Ecto neural progenitor cell (in vitro differentiated cells): ENCODE data around the gene BNC2.

ENCODE experiments used
- DNase-seq: peaks from one replicate; pipeline ENCODE4 v3.0.0-alpha.2; 2018; ENCODE audit warnings: low spot score

Gene BNC2

DNA sequence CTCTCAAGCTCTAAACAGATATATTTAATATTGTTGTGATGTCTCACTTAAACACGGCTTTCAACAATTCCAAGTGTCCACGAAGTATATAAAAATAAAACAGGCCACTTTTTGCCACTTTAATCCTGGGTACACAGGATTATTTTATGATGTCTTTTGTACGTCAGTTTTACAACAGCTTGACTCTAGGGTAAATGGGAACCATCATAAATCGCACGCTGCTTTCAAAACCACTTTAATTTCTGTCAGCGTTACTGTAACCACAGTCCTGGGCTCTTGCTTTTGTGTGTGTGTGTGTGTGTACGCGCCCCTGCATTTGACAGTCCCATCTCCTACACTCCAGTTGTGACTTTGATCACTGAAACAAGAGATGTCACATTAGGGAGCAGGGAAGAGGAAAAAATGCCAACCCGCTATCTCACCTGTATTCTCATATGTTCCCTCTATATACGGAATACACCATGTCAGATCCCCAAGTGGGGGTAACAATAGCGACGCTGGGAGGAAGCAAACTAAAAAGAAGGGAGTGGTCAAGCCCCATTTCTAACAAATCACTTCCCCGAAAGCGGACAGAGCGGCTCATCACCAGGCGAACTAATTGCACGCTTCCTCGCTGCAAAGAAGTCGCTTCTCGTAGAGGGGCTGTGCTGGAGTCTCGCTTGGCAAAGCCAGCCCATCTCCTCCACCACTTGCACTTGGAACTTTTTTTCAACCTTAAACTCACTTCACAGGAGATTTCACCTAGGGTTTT, 1.2 kb downstream of the BNC2 start:
- DNase-seq: peak; percentile 54

DNA sequence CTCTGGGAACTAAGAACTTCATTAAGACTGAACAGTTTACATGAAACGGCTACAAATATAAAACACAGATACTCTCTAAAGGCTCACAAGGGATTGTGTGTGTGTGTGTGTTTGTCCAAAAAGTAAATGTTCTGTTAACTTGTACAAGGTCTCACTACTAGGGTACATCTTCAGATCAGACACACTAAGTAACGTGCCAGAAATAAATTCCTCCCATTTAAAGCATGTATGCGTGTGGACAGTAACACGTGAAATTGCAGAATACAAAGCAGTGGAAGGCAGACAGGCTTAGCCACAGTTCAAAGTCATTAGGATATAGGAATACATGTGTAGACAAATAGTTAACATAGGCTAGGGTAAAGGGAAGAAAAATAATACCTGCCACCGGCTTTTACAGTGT, 1.8 kb downstream of the BNC2 start:
- DNase-seq: no peak

DNA sequence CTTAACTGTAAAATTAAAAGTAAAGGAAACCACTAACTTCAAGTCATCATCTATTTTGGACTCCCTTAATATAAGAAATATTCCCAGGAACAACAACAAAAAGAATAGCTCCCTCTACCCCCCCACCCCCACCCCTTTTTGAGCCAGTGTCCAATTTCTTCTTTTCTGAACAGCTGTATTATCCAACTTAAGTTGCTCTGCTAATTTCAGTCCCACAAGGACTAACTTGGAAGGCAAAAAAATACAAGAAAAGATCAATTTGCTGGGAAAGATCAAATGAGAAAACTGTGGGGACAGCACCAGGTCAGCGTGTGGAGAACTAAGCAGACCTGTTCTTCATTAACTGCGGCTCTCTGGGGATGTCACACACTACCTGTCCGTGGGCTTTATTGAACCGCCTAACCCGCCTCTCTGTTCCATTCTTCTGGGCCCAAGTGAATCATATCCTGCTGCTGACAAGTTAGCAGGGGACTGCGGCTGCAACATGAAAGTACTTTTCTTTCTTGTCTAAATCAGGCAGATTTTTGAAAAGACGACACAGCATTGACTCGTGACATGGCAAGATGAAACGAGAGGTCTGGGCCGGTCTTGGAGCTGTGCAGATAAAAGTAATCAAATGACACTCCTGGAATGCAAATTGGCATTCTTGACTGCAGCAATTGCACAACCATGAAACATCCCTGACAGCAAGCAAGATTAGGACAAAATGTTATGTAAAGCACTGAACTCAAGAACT, 2.7 kb downstream of the BNC2 start:
- DNase-seq: no peak

DNA sequence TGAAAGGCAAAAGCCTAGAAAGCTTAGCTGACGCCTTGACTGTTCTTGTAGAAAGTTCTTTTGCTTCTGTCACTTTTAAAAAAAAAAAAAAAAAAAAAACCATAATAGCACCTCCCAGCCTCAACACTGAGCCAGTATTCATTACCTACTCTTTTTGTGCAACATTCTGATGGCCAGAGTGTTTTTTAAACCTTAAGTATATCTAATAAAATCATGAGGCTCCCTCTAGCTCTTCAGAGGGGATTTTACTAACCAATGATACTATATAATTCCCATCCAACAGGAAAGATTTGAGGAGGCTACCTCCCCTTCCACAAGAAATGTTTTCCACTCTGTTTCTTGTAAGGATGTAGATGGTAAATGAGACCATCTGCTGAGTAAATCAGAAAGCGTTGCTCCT, 3.9 kb downstream of the BNC2 start:
- DNase-seq: no peak

DNA sequence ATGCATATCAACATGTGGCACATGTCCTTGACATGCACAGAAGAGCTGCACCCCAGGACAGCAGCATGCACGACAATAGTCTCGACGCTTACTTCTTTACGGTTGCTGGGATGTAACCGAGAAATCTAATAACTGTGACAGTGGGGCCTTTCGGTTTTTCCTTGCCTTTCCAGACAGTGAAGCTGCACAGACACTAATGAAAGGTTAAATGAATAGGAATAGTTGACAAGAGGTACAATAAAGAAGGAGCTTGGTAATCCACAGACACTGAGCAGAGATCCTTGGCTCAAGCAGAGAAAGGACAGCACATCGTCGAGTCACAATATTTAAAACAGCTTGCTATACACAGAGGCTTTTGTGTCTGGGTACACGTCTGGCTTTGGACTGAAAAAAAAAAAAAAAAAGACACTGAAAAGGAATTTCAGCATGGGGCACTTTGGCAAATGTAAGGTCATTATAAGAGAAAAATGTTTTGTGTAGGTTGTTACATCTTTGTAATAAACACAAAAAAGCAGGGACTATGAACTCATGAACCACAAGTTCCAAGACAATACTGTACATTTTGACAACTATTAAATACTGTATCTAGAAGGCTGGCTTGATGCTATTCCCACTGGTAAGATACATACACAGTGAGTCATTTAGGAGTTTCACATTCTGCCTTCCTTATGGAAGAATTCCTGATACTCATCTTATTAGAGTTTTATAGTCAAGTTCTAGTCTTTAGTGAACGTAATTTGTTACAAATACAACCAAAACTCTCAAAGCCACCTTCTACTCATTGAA, 5.6 kb downstream of the BNC2 start:
- no peak for DNase-seq

DNA sequence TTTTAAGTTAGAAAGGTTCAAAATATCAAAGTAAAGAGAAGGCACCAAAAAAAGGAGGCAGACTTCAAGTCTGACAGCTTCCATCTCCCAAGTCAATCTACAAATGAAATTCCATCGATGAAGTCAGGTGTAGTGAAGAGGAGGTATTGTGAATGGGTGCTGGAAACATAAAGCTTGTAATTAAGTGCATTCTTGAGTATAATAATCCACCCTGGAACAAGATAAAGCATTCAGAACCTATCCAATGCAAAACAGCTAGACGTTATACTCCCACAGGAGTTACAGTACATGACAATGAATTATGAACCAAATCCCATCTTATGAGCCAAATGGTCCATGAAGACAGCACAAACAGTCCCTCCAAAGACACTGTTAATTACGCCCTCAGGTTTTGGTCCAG, 22.3 kb downstream of the BNC2 start:
- DNase-seq: no peak

DNA sequence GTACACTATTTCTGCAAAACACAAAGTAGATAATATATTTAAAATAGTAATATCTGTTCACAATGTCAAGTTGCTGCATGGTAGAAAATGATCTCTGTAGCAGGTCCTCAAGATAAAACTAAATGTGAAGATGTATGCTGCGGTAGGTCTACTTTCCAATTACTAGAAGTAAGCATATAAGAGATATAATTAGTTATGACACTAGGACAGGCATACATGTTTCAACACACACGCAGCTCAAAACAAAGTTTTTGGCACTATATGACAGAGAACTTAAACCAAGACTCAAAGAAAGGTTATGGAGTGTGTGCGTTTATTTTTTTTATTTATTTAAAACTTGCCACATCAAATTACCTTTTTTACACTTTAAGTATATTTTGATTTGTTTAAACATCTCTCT, 23.5 kb downstream of the BNC2 start:
- DNase-seq: no peak

DNA sequence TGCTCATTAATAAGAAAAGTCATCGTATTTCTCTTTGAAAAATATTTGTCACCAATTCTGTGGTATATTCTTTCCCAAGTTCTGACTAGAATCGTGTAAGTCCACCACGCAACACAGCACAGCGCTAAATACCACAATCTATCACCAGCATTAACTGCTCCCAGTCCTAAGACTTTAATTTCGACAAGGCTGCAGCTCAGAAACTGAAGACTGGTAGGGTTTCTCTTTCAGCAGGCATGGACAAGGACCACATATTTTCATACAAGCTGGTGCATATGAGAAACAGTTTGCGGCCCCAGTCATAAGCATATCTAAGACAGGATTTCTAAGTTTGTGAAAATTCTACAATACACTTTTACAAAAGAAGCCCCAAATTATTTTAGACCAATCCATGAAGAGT, 24.1 kb downstream of the BNC2 start:
- no peak for DNase-seq

DNA sequence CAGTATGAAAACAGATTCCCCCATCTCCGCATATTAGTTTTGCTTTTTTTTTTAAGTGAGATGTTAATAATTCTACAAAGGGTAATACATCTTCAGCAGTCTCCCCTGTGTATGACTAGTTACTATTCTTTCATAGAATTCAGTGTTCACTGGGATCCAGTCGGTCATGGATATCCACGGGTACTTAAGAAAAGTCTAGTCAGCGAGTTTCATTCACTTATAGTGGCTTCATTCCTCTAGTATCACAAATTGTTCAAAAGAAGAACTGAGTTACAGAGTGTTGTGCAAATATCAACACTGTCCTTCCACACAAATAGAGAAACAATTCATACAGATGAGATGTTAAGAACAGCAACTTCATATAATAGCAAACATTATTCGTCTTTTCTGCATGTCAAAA, 35.7 kb downstream of the BNC2 start:
- no peak for DNase-seq

DNA sequence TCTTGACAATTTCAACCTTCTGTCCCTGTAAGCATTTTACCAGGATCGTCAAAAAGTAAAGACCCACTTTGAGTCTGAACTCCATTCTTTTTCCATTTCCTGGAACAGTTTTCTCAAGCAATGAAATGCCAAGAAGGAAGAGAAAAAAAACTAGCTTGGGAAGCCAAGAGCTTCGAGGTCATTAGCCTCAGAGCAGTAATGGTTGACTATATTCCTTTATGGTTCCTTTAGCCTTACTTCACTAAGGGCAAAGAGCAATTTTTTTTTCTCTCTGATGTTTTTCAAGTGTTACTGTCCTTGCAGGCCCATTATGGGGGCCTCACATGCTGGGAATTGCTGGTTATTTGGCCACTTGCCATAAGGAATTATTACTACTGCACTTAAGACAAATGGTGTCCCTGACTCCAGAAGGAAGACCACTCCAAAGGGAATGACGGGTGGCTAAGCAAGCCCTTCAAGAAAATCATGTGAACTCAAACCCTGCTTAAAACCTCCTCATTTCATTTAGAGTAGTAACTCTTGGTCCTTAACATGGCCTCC, 37.1 kb downstream of the BNC2 start:
- DNase-seq: no peak

DNA sequence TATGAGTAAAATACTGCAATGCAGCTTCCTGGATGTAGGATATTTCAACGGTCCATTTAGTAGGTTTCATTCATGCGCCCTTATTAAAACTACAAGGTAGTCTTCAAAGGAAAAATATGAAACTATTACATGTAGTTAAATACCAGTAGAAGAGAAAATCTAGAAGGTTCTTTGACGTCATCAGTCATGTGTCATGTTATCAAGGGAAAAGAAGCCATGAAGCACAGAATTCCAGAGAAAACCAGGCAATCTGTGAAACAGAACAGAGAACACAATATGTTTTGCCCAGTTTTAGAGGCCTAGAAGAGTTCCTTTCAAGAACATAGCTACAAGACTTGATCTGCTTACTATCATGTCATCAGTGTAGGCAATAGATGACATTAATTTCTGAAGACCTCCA, 38.4 kb downstream of the BNC2 start:
- no peak for DNase-seq

DNA sequence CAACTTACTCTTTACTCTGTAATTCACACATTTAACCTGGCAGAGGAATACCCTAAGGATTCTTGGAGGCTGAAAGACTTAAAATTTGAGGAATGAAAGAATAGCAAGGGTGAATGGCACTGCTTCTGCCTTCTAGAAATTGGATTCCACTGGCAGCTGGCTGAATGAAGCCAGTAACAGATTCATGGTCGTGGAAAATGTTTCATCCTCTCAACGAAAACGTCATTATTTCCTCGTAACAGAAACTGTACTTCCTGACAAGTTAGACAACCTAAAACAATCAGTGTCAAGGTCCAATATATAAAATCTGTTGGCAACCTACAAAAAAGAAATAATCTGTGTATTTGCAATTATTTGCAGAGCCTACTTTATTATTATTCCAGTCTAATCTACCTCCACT, 39.7 kb downstream of the BNC2 start:
- DNase-seq: no peak

DNA sequence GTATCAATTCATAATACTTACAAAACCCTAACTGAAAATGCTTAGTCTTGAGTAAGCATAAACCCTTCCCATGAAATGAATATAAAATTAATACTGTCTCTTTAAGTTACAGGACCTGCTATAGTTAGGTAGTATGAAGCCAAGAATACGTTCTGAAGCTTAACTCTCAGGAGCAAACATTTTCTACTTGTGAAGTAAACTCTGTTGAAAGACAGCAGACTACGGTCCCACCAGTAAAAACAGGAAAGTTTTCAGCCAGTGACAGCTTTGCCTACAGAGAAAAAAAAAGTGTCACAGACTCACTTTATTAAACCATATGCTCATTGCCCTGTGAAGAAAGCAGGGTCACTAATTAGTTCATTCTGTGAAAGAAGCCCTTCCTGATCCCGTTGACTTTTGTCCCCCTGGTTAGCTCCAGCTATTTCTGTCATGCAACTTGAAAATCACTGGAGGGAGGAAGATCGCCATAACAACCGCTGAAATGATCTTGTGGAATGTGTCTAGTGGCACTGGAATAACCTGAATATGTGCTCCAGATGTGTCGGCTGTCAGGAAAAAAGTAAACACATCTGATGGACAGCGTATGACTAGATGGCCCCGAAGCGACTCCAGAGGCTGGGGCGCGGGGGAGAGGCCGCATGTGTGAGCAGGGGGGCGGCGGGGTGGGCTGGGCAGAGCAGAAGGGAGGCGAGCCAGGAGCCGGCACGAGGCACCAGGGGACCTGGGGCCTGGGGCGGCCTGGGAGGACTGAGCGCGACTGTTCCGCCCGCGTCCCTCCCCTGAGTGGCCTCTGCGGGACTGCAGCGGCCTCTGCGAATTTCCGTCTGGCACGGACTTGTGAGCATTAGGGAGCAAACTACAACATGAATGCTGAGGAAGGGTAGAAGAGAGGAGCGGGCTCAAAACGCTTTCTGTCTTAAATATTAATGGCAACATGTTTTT, 41.9 kb downstream of the BNC2 start:
- DNase-seq: peak; percentile 82

DNA sequence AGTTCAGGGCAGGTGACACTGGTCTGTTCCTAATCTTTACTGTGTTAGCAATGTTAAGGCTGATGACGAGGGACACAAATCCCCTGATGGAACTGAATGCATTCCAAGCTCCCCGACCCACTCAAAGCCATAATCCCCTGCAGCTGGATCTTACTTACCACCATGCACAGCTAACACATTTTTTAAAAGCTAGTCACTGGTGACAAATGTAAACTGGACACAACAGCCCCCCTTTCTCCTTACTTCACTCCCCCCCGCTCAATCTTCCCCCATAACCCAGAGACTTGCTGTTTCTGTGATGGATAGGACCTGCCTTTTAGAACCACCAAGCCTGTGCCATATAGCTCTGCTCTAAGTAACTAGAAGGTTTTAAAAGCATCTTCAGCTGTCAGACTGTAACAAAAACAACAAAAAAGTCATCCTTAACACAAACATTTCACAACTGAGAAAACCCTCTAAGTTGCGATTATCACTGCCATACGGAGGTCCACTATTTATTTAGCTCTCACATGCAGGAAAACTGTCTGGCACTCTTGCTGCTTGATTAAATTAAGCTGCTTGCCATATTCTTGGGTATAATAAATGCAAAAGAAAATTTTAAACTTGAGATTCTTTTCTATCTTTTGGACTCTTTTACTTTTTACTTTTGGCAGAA, 44.4 kb downstream of the BNC2 start:
- peak; percentile 52 for DNase-seq

DNA sequence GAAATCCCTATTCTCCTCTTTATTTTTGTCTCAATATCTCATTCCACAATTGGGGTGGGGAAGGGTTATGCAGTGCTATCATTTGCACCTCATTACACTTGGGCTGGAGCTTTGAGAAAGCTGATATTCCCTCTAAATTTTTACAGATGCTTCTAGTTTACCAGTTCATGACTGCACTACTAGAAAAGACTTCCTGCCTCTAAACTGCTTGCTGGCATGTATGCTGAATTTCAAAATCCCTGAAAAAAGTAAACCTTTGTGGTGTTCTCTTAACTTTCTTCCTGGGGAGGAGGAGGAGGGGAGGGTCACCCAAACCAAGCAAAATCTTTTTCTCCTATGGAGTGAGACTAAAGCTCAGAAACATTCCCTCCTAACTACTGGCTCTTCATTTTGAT, 45.1 kb downstream of the BNC2 start:
- DNase-seq: no peak

DNA sequence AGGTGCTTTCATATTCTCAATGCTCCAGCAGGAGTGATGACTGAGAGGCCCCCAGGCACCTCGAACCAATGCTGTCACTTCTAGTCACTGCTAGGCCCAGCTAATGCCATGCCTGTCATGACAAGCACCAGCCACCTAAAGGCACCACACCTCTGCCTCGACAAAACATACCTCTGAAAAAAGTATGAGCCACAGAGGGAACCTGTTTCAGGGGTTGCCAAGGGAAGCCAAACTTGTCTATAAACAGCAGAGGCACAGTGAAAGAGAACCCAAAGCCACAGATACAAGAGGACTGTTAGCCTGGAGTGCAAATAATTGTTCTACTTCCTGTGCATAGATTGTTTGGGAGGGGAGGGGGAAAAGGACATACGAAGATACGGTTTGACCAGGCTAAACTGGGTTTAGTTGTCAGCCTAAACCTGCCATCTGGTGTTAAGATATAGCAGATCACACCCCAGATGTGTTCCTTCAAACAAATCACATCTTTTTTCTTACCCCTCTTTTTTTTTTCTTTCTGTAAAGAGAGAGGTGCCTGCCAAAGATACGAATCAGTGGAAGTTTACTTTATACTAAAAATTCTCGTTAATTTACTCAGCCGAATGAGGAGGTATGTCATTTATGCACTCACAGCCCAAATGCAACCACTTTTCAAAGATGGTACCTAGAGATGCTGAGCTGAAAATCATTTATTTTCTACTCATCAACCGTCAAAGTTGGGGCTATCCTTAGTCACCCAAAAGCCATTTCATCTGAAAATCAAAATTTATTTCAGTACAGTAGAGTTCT, 45.7 kb downstream of the BNC2 start:
- DNase-seq: peak; percentile 50

DNA sequence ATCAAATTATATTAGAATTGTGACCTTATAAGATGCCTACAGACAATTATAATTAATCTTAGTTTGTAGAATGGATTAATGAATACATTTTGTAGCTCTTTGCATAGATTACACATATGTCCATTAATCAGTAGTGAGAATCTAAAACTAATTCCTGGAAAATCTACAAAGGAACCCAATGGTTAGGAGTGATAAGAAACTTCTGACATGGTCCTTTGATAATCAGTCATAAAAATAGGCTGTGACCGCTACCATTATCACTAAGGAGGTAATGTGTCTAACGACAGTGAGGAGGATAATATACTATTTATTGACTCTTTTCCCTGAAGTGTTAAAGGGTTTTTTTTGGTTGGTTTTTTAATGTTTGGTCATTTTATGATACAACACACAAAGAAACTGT, 46.6 kb downstream of the BNC2 start:
- DNase-seq: no peak

DNA sequence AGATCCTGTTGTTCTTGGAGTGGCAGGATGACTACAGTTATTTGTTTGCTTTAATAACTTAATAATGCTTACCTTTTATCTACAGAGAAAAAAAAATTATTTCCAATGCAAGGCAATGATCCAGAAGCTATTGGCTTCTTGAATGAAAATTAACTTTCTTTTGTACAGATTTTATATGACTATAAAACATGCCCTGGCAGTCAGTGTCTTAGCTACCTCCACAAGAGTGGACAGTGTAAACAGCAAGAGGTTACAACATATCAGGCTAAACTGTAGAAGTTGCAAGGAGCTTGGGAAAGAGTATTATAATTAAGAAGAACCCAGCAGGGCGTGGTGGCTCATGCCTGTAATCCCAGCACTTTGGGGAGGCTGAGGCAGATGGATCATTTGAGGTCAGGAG, 49.1 kb downstream of the BNC2 start:
- DNase-seq: no peak

DNA sequence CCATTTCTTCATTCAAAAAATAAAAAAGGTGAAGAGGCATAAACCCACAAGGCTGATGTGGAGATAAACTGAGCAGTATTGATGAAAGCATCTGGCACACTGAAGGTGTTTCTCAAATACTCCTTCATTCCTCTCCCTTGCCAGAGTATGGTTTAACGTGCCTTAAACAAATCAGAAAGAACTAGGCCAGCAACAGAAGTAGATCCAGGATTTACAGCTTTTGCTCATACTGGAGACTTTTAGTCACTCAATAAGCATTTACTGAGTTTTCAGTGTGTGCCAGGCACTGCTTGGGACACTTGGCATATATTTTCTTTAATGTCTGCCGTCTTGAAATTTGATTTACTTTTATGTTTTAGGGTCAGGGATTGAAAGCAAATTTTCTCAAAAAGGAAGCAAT, 53.0 kb downstream of the BNC2 start:
- no peak for DNase-seq

DNA sequence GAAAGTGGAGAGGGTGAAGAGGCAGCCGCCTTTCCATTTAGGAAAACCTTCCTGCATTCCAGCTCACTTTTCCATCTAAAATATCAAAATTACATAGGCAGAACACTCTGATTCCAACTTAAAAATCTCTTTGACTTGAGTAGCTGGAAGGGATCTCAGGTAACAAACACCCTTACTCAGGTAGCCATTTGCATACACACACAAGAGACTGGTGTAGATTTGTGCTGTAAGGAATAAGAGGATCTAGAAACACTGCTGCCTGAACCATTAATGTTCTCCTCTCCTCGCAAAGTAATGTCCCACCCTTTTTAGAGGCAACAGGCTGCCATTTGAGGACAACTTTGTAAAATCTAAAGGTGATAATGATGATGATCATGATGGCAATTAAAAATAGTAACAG, 53.5 kb downstream of the BNC2 start:
- no peak for DNase-seq
